Natural killer cell (primary cell): ENCODE data around the gene ZNF138. TPM values are rescaled to one million over a fixed set of nuclear protein-coding genes. Genes with fewer than 3 reads are reported as not detected.
A peak's percentile ranks its signal among the peaks of the same experiment; 100 is the strongest.

Source experiments
- ATAC-seq, 3 donors: fragments of 150-1000 bp in 2 of 3; fragments of 200-7000 bp in 1 of 3; cut with Tn5 transposase; 1 replicate in 1 of 3; 2 replicates in 2 of 3; pipeline ENCODE4 v1.10.0; 2021; ENCODE audit warnings: mild to moderate bottlenecking in 2 of 3, moderate library complexity in 2 of 3
- DNase-seq, 2 donors: peaks; one replicate each; pipeline versions ENCODE4 v3.0.0 to v3.0.0-alpha.2; 2013 to 2021; ENCODE audit warnings: mixed read lengths in 1 of 2
- H3K27ac ChIP-seq: one replicate; pipeline ENCODE4 v1.5.1; 2013; ENCODE audit warnings: mild to moderate bottlenecking, low read length
- H3K27me3 ChIP-seq: one replicate; pipeline ENCODE4 v1.6.1; 2013; ENCODE audit warnings: low read length; ENCODE audit not compliant: control insufficient read depth, insufficient read depth
- H3K36me3 ChIP-seq: one replicate; pipeline ENCODE4 v1.6.1; 2013; ENCODE audit warnings: low read length; ENCODE audit not compliant: control insufficient read depth, insufficient read depth
- H3K4me1 ChIP-seq: one replicate; pipeline ENCODE4 v1.6.1; 2013; ENCODE audit warnings: low read length; ENCODE audit not compliant: control insufficient read depth, insufficient read depth
- H3K4me3 ChIP-seq: one replicate; pipeline ENCODE4 v1.5.1; 2013; ENCODE audit warnings: low read length
- H3K9me3 ChIP-seq: one replicate; pipeline ENCODE4 v1.6.1; 2013; ENCODE audit warnings: low read length; ENCODE audit not compliant: control insufficient read depth, insufficient read depth
- H3K27ac Mint-ChIP-seq, 2 donors: one replicate each; pipeline ENCODE4 v1.8.0; 2022; ENCODE audit warnings: mild to moderate bottlenecking in 2 of 2, mixed read lengths in 2 of 2, moderate library complexity in 1 of 2
- H3K27me3 Mint-ChIP-seq, 2 donors: one replicate each; pipeline ENCODE4 v1.8.0; 2022; ENCODE audit warnings: low read depth in 2 of 2, mixed read lengths in 2 of 2
- H3K36me3 Mint-ChIP-seq: one replicate; pipeline ENCODE4 v1.8.0; 2022; ENCODE audit warnings: mixed read lengths
- H3K4me1 Mint-ChIP-seq, 2 donors: one replicate each; pipeline ENCODE4 v1.8.0; 2022; ENCODE audit warnings: mixed read lengths in 2 of 2
- H3K4me3 Mint-ChIP-seq: one replicate; pipeline ENCODE4 v1.8.0; 2022; ENCODE audit warnings: mild to moderate bottlenecking, moderate library complexity, mixed read lengths
- H3K9me3 Mint-ChIP-seq, 2 donors: one replicate each; pipeline ENCODE4 v1.8.0; 2022; ENCODE audit warnings: mixed read lengths in 2 of 2
- WGBS: methylation state at CpG from one replicate; pipeline ENCODE4 v1.1.7; 2013; ENCODE audit warnings: missing lambda C conversion rate; ENCODE audit not compliant: insufficient coverage; 5-methylcytosine and 5-hydroxymethylcytosine counted together
- intact Hi-C: fragments of 100-400 bp; cut with micrococcal nuclease; formaldehyde crosslinking; loops from one replicate; pipeline ENCODE4 v1.14.2; 2022
- total RNA-seq, 4 donors: library from RNA; stranded (reverse); fragments of 120-200 nt in 1 of 4; gene quantifications; one replicate each; pipeline versions ENCODE4 v1.2.3 to v1.2.4, GENCODE V29; 2013 to 2022
- TF ChIP-seq, protein P1 (sequence below): fragments of 200-600 bp; IDR thresholded peaks from one replicate; pipeline ENCODE4 v1.8.0; 2022; ENCODE audit warnings: antibody characterized with exemption

Gene ZNF138
- total RNA-seq, 3 donors from 2014 or later (not counting 1 experiment from before 2014, with no cell fraction given), result 6.0 to 11.4 (median 8.0) TPM

DNA sequence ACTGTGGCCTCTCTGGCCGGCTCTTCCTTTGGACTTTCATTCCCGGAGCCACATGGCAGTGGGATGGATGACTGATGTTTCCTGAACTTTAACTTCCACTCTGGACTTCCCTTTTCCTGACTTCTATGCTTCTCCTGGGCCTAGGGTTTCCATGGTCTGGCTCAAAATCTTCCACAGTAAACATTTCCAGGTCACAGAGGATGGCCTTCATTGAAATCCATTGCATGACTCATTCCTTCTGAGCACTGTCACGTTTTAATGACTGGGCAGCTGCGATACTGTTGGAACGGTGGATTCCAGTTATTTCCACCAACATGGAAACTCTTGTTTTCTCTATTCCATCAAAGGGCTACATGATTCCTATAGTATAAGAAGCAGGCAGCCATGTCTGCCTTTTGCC is 84.5 kb downstream of the ZNF138 start:
- DNase-seq (no peak), ATAC-seq (no peak)
- H3K4me3 ChIP-seq, result no peak overlapping the region
- no peak overlapping the region for H3K27ac Mint-ChIP-seq
- no peaks in the 10 kb centered on the region for H3K9me3 ChIP-seq
- peaks cover 34 to 39% of the 10 kb centered on the region in 2 donors for H3K27me3 Mint-ChIP-seq
- no peak overlapping the region for H3K27ac ChIP-seq
- WGBS, result 92% methylated on average over 5 of the region's 5 CpGs
- H3K9me3 Mint-ChIP-seq, result peaks cover 0 to 2% of the 10 kb centered on the region in 2 donors
- H3K36me3 ChIP-seq, result no peaks in the 10 kb centered on the region
- intact Hi-C loops, result no loop called here
- H3K4me1 Mint-ChIP-seq, result peaks cover 11 to 29% of the 10 kb centered on the region in 2 donors
- H3K36me3 Mint-ChIP-seq, result no peaks in the 10 kb centered on the region
- TF ChIP-seq, protein P1, sequence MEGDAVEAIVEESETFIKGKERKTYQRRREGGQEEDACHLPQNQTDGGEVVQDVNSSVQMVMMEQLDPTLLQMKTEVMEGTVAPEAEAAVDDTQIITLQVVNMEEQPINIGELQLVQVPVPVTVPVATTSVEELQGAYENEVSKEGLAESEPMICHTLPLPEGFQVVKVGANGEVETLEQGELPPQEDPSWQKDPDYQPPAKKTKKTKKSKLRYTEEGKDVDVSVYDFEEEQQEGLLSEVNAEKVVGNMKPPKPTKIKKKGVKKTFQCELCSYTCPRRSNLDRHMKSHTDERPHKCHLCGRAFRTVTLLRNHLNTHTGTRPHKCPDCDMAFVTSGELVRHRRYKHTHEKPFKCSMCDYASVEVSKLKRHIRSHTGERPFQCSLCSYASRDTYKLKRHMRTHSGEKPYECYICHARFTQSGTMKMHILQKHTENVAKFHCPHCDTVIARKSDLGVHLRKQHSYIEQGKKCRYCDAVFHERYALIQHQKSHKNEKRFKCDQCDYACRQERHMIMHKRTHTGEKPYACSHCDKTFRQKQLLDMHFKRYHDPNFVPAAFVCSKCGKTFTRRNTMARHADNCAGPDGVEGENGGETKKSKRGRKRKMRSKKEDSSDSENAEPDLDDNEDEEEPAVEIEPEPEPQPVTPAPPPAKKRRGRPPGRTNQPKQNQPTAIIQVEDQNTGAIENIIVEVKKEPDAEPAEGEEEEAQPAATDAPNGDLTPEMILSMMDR, result no peak
- peaks cover 11% of the 10 kb centered on the region for H3K27me3 ChIP-seq
- peaks cover 19% of the 10 kb centered on the region for H3K4me1 ChIP-seq
- H3K4me3 Mint-ChIP-seq, result no peak overlapping the region

DNA sequence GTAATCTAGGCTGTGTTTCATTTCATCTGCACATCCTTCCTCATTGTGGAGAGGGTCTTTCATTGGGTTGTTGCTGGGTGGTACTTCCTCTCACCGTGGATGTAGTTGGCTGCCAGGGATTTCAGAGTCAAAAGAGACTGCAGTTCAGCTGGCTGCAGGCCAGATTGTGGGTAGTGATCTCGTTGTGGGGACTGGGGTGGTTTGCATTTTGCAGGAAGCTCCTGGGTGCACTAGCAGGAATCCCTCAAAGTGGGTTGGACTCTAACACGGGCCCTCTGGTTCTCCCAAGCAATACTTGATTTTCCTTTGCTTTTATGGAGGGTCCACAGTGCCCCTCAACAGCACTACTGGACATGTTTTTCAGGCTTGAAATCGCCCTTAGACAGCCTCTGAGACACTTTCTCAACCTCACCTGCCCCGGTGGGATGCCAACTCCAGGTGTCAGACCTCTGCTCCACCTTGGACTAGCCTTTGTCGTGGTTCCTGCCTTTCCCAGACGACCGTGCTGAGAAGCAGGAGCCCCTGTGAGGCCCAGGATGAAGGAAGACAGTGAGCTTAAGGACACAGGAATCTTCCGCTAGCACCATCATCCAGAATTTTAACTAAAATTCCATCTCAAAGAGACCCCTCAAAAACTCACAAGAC is 85.0 kb downstream of the ZNF138 start:
- Mint-ChIP-seq H3K4me3 (no peak overlapping the region), H3K27ac (no peak overlapping the region), H3K36me3 (no peaks in the 10 kb centered on the region), H3K9me3 (peaks cover 0 to 2% of the 10 kb centered on the region in 2 donors), H3K4me1 (peaks cover 11 to 29% of the 10 kb centered on the region in 2 donors), H3K27me3 (peaks cover 40 to 44% of the 10 kb centered on the region in 2 donors)
- intact Hi-C loops, result no loop called here
- Histone ChIP-seq H3K27ac (no peak overlapping the region), H3K27me3 (peaks cover 14% of the 10 kb centered on the region), H3K4me1 (peaks cover 19% of the 10 kb centered on the region), H3K36me3 (no peaks in the 10 kb centered on the region), H3K4me3 (no peak overlapping the region), H3K9me3 (no peaks in the 10 kb centered on the region)
- 63% methylated on average over 9 of the region's 9 CpGs for WGBS
- ATAC-seq, result no peak
- DNase-seq, result peak in 1 of 2 donors; percentile 12
- TF ChIP-seq, protein P1, result no peak

DNA sequence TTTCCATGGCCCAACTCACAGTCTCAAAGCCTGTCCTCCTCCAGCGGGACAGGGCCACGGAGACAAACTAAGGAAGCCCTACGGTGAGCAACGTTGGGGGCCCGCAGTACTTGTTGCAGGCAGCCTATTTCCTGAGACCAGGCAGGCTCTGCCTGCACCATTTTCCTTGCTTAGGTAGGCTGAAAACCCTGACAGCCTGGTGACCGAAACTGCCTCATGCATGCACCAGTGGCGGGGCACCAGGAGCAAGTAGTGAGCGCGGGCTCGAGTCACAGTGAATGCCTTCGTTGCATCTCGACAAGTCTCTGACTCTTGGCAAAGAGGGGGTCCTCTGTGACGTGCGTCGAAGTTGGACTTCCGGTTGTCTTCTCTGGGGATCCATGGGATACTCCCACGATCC is 85.6 kb downstream of the ZNF138 start:
- TF ChIP-seq, protein P1, result no peak
- Histone ChIP-seq H3K27me3 (peaks cover 14% of the 10 kb centered on the region), H3K4me3 (no peak overlapping the region), H3K9me3 (no peaks in the 10 kb centered on the region), H3K27ac (no peak overlapping the region), H3K36me3 (no peaks in the 10 kb centered on the region), H3K4me1 (peaks cover 19% of the 10 kb centered on the region)
- WGBS, result 92% methylated on average over 17 of the region's 17 CpGs
- Mint-ChIP-seq H3K9me3 (peaks cover 0 to 2% of the 10 kb centered on the region in 2 donors), H3K4me1 (peaks cover 11 to 29% of the 10 kb centered on the region in 2 donors), H3K4me3 (no peak overlapping the region), H3K36me3 (no peaks in the 10 kb centered on the region), H3K27me3 (peaks cover 46 to 50% of the 10 kb centered on the region in 2 donors), H3K27ac (no peak overlapping the region)
- intact Hi-C loops, result no loop called here
- DNase-seq (peak in 1 of 2 donors; percentile 11), ATAC-seq (no peak)
